ENCODE measurements around the gene GDPD3. TPM values are rescaled to one million over a fixed set of nuclear protein-coding genes. Genes with fewer than 3 reads are reported as not detected.

Gene GDPD3
- total and polyA plus RNA-seq, 2 of the 13 experiments (the other 11 are each of a cell fraction or from before 2014, with no cell fraction given), result 18.7 to 20.6 TPM

- TF ChIP-seq ZNF318 (CRISPR knock-in tag; IDR thresholded peaks at IDR 0.05), result no peak
- peak; percentile 67 for TF ChIP-seq RBFOX2 (IDR thresholded peaks at IDR 0.05; ENCODE audit: low read depth, low read length)
- TF ChIP-seq ERF (CRISPR knock-in tag; IDR thresholded peaks at IDR 0.05), result 0 out of 2 replicates have a peak, but pooled peaks have one; percentile 27
- 0 out of 2 replicates have a peak, but pooled peaks have one; percentile 8 for TF ChIP-seq ZC3H13 (CRISPR knock-in tag; IDR thresholded peaks at IDR 0.05)
These were observed 42.8 kb downstream of the GDPD3 start (continued) for GRCh38 chr16:30070490-30070889.

Measured in HepG2 (cell line).